Liver (tissue), 9 donors: Measurements from ENCODE around the gene TERB2. TPM values are rescaled to one million over a fixed set of nuclear protein-coding genes. Genes with fewer than 3 reads are reported as not detected.
"Not testable (repeated sequence)": the region's sequence is repeated elsewhere in the genome, so short reads cannot be mapped to it uniquely, and the experiment has no call there.

Experiments
- DNase-seq: peaks from one replicate; pipeline ENCODE4 v3.0.0-alpha.2; 2017; ENCODE audit warnings: low spot score
- H3K27ac ChIP-seq, 2 donors: one replicate each; pipeline ENCODE4 v1.7.0; 2013; ENCODE audit warnings: inconsistent platforms in 2 of 2, low read length in 2 of 2, control low read depth in 1 of 2, low read depth in 1 of 2, mild to moderate bottlenecking in 1 of 2
- H3K27me3 ChIP-seq, 4 donors: one replicate each; pipeline versions ENCODE4 v1.6.1 to v1.7.0; 2013; ENCODE audit warnings: low read length in 3 of 4, inconsistent platforms in 1 of 4, mild to moderate bottlenecking in 1 of 4, moderate library complexity in 1 of 4; ENCODE audit not compliant: control insufficient read depth in 4 of 4, insufficient read depth in 4 of 4
- H3K36me3 ChIP-seq, 4 donors: one replicate each; pipeline versions ENCODE4 v1.6.1 to v1.7.0; 2013; ENCODE audit warnings: low read length in 3 of 4, mild to moderate bottlenecking in 3 of 4, low read depth in 1 of 4, moderate library complexity in 1 of 4; ENCODE audit not compliant: control insufficient read depth in 4 of 4, insufficient read depth in 3 of 4
- H3K4me1 ChIP-seq, 4 donors: one replicate each; pipeline versions ENCODE4 v1.6.1 to v1.7.0; 2013; ENCODE audit warnings: low read length in 3 of 4, mild to moderate bottlenecking in 3 of 4, moderate library complexity in 1 of 4; ENCODE audit not compliant: control insufficient read depth in 4 of 4, insufficient read depth in 4 of 4
- H3K4me3 ChIP-seq, 3 donors: one replicate each; pipeline versions ENCODE4 v1.6.1 to v1.7.0; 2013; ENCODE audit warnings: low read length in 3 of 3, control low read depth in 1 of 3, low read depth in 1 of 3, mild to moderate bottlenecking in 1 of 3
- H3K9ac ChIP-seq, 2 donors: one replicate each; pipeline ENCODE4 v1.7.0; 2013; ENCODE audit warnings: low read length in 2 of 2, mild to moderate bottlenecking in 2 of 2, moderate library complexity in 2 of 2, control low read depth in 1 of 2, low read depth in 1 of 2
- H3K9me3 ChIP-seq, 4 donors: one replicate each; pipeline versions ENCODE4 v1.6.1 to v1.7.0; 2013; ENCODE audit warnings: low read length in 3 of 4; ENCODE audit not compliant: control insufficient read depth in 4 of 4
- ATF3 ChIP-seq: IDR thresholded peaks from 2 replicates; pipeline ENCODE4 v1.6.1; 2016; ENCODE audit warnings: antibody characterized with exemption
- CTCF ChIP-seq: fragments of 150-350 bp; IDR thresholded peaks from 2 replicates; pipeline ENCODE4 v1.5.1; 2017; ENCODE audit warnings: improper control_type of control experiment, low read depth, low read length; ENCODE audit not compliant: missing input control
- EGR1 ChIP-seq, 2 donors: IDR thresholded peaks; 2 replicates each; pipeline ENCODE4 v1.6.1; 2016 to 2018; ENCODE audit warnings: antibody characterized with exemption in 2 of 2, low read depth in 2 of 2
- FOXA1 ChIP-seq: IDR thresholded peaks from 2 replicates; pipeline ENCODE4 v1.6.1; 2016; ENCODE audit warnings: antibody characterized with exemption
- FOXA2 ChIP-seq: IDR thresholded peaks from 2 replicates; pipeline ENCODE4 v1.6.1; 2016; ENCODE audit warnings: antibody characterized with exemption
- GABPA ChIP-seq, 2 donors: IDR thresholded peaks in 1 of 2; conservative IDR thresholded peaks in 1 of 2; 2 replicates each; pipeline ENCODE4 v1.6.1; 2016; ENCODE audit warnings: antibody characterized with exemption in 2 of 2, mild to moderate bottlenecking in 1 of 2, moderate library complexity in 1 of 2
- HNF4A ChIP-seq, 2 donors: conservative IDR thresholded peaks; 2 replicates each; pipeline ENCODE4 v1.6.1; 2016; ENCODE audit warnings: antibody characterized with exemption in 2 of 2, mild to moderate bottlenecking in 2 of 2
- HNF4G ChIP-seq: IDR thresholded peaks from 2 replicates; pipeline ENCODE4 v1.6.1; 2016; ENCODE audit warnings: antibody characterized with exemption
- JUND ChIP-seq, 2 donors: IDR thresholded peaks; 2 replicates each; pipeline ENCODE4 v1.6.1; 2016; ENCODE audit warnings: antibody characterized with exemption in 2 of 2
- MAX ChIP-seq: IDR thresholded peaks from 2 replicates; pipeline ENCODE4 v1.6.1; 2016; ENCODE audit warnings: antibody characterized with exemption
- NR2F2 ChIP-seq: IDR thresholded peaks from 2 replicates; pipeline ENCODE4 v1.6.1; 2016; ENCODE audit warnings: antibody characterized with exemption
- RAD21 ChIP-seq, 2 donors: IDR thresholded peaks; 2 replicates each; pipeline ENCODE4 v1.6.1; 2016; ENCODE audit warnings: antibody characterized with exemption in 2 of 2, mild to moderate bottlenecking in 2 of 2
- REST ChIP-seq: IDR thresholded peaks from 2 replicates; pipeline ENCODE4 v1.6.1; 2016; ENCODE audit warnings: antibody characterized with exemption, mild to moderate bottlenecking
- RXRA ChIP-seq, 2 donors: IDR thresholded peaks; 2 replicates each; pipeline ENCODE4 v1.6.1; 2017 to 2018; ENCODE audit warnings: antibody characterized with exemption in 2 of 2, mild to moderate bottlenecking in 1 of 2
- SP1 ChIP-seq: IDR thresholded peaks from 2 replicates; pipeline ENCODE4 v1.6.1; 2018; ENCODE audit warnings: antibody characterized with exemption, mild to moderate bottlenecking
- TAF1 ChIP-seq: conservative IDR thresholded peaks from 2 replicates; pipeline ENCODE4 v1.6.1; 2016; ENCODE audit warnings: antibody characterized with exemption, mild to moderate bottlenecking
- YY1 ChIP-seq: IDR thresholded peaks from 2 replicates; pipeline ENCODE4 v1.6.1; 2016; ENCODE audit warnings: antibody characterized with exemption, mild to moderate bottlenecking
- ZBTB33 ChIP-seq: IDR thresholded peaks from 2 replicates; pipeline ENCODE4 v1.6.1; 2016; ENCODE audit warnings: antibody characterized with exemption
- WGBS: extraction: QIAGEN DNeasy Blood & Tissue Kit; methylation state at CpG from one replicate; pipeline ENCODE4 v1.1.7; 2013; 5-methylcytosine and 5-hydroxymethylcytosine counted together
- polyA plus RNA-seq, 2 donors: library from polyadenylated mRNA; stranded (reverse) in 1 of 2; unstranded in 1 of 2; fragments of 200-250 nt in 1 of 2; fragments of >200 nt in 1 of 2; fragmentation: Nextera tagmentation in 1 of 2; extraction: Ambion mirVana in 1 of 2; gene quantifications; one replicate each; pipeline versions ENCODE4 v1.2.1 to v1.2.3, GENCODE V29; 2013 to 2015
- total RNA-seq, 2 donors: library from RNA; depleted of rRNA; stranded (reverse); fragments of >200 nt; gene quantifications; one replicate each; pipeline ENCODE4 v1.2.3, GENCODE V29; 2014
- donor health status: healthy.
- donor health status: healthy.
- donor health status: healthy.
- donor health status: healthy.
- donor health status: healthy.

Gene TERB2
- total and polyA plus RNA-seq, 4 donors, result 0.08 TPM; not detected in 3

- H3K27me3 ChIP-seq, H3K27ac ChIP-seq, H3K4me3 ChIP-seq, H3K9ac ChIP-seq, H3K9me3 ChIP-seq, H3K36me3 ChIP-seq, DNase-seq, H3K4me1 ChIP-seq: not testable (repeated sequence)
- 89% methylated on average over 3 of the region's 3 CpGs for WGBS
These were observed 41.1 kb downstream of the TERB2 start for GRCh38 chr15:44997632-44998031.

- peaks cover 0 to 19% (median 9%) of the 10 kb centered on the region in 4 donors for H3K4me1 ChIP-seq
- no peaks in the 10 kb centered on the region for H3K27me3 ChIP-seq
- H3K4me3 ChIP-seq, result no peak overlapping the region
- no peak overlapping the region for H3K9ac ChIP-seq
- TF ChIP-seq RXRA (IDR thresholded peaks at IDR 0.05) (no peak), CTCF (no peak), JUND (IDR thresholded peaks at IDR 0.05) (no peak), ATF3 (no peak), NR2F2 (no peak), ZBTB33 (no peak), SP1 (no peak), FOXA1 (no peak), HNF4A (conservative IDR thresholded peaks at IDR 0.05) (no peak), YY1 (no peak), RAD21 (IDR thresholded peaks at IDR 0.05) (no peak), MAX (no peak), EGR1 (IDR thresholded peaks at IDR 0.05; ENCODE audit: low read depth in 2 of 2) (no peak), FOXA2 (no peak), HNF4G (no peak), TAF1 (no peak), GABPA (IDR thresholded peaks at IDR 0.05 in 1 of 2, conservative IDR thresholded peaks at IDR 0.05 in 1 of 2) (no peak), REST (no peak)
- H3K27ac ChIP-seq, result no peak overlapping the region
- WGBS, result 93% methylated on average over 2 of the region's 2 CpGs
- no peaks in the 10 kb centered on the region for H3K36me3 ChIP-seq
- no peak for DNase-seq
- no peaks in the 10 kb centered on the region for H3K9me3 ChIP-seq
These were observed 42.6 kb downstream of the TERB2 start for GRCh38 chr15:44999105-44999504.
